ENCODE data around the gene ATAD1.
"Not testable (repeated sequence)": the region's sequence is repeated elsewhere in the genome, so short reads cannot be mapped to it uniquely, and the experiment has no call there.

Gene ATAD1, protein sequence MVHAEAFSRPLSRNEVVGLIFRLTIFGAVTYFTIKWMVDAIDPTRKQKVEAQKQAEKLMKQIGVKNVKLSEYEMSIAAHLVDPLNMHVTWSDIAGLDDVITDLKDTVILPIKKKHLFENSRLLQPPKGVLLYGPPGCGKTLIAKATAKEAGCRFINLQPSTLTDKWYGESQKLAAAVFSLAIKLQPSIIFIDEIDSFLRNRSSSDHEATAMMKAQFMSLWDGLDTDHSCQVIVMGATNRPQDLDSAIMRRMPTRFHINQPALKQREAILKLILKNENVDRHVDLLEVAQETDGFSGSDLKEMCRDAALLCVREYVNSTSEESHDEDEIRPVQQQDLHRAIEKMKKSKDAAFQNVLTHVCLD

GRCh38 chr10:87817609-87818504 is at the start of gene ATAD1:
Gene ATAD1 (minus strand): TSS chr10:87818226. CDS start chr10:87814599, 3,627 bp downstream.
- peak; percentile 94 for DNase-seq

- DNase-seq: peak; percentile 26
These were observed 49.4 kb upstream of the ATAD1 start for GRCh38 chr10:87867453-87867852.

DNA sequence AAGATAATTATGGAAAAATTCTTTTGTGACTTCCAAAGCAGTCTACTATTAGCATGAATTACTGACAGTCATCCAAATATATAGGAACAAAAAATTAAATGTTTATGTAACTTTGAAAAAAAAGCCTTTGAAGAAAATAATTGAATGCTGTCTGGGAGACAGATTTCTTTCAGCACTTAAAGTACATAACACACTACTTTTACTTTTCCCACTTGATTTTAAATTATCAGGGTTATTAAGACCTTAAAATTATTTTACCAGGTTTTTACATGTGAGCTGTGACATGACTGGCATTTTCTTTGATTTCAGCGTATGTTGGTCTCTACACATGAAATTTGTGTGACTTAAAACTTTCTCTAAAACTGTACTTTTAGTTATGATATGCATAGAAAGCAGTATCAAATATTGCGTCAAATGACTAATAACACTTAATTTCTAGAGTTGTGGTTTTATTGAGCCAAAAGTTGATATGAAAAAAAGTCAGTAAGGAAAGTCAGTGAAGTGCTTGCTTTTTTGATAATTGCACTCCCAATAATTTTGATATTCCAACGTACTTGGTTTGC is 48.5 kb upstream of the ATAD1 start:
- DNase-seq: peak; percentile 27

DNA sequence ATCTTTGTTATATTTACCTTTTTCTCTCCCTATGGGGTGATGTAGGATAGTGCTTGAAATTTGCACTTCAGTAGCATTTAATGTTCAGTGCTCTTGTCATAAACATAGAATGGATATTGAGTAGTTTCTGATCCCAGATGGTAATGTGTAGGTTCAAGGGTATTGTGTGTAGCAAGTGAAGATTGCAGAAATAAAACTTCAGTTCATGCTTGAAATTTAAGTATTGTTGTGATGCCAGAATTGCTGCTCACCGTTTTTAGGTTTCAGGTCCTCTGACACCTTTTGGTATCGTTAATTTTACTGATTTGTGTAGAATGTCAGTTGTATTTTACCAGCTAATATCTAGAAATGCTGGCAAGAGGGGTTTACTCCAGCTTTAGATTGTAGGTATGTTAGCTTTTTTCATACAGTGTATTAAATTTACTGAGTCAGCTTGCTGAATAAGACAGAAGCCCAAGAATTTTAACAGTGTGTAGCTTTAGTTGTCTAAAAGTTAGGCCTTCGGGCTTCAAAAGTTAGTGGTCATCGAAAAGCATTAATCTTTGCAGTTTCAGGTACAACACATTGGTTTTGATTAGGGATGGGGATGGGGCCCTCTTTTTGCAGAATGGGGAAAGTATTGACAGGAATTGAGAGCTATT is 47.3 kb upstream of the ATAD1 start:
- DNase-seq: peak; percentile 48

- DNase-seq: peak; percentile 80
These were observed 46.6 kb upstream of the ATAD1 start for GRCh38 chr10:87864496-87865059.

DNA sequence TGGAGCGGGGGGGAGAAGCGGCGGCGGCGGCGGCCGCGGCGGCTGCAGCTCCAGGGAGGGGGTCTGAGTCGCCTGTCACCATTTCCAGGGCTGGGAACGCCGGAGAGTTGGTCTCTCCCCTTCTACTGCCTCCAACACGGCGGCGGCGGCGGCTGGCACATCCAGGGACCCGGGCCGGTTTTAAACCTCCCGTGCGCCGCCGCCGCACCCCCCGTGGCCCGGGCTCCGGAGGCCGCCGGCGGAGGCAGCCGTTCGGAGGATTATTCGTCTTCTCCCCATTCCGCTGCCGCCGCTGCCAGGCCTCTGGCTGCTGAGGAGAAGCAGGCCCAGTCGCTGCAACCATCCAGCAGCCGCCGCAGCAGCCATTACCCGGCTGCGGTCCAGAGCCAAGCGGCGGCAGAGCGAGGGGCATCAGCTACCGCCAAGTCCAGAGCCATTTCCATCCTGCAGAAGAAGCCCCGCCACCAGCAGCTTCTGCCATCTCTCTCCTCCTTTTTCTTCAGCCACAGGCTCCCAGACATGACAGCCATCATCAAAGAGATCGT is 46.0 kb upstream of the ATAD1 start:
- DNase-seq: not testable (repeated sequence)

DNA sequence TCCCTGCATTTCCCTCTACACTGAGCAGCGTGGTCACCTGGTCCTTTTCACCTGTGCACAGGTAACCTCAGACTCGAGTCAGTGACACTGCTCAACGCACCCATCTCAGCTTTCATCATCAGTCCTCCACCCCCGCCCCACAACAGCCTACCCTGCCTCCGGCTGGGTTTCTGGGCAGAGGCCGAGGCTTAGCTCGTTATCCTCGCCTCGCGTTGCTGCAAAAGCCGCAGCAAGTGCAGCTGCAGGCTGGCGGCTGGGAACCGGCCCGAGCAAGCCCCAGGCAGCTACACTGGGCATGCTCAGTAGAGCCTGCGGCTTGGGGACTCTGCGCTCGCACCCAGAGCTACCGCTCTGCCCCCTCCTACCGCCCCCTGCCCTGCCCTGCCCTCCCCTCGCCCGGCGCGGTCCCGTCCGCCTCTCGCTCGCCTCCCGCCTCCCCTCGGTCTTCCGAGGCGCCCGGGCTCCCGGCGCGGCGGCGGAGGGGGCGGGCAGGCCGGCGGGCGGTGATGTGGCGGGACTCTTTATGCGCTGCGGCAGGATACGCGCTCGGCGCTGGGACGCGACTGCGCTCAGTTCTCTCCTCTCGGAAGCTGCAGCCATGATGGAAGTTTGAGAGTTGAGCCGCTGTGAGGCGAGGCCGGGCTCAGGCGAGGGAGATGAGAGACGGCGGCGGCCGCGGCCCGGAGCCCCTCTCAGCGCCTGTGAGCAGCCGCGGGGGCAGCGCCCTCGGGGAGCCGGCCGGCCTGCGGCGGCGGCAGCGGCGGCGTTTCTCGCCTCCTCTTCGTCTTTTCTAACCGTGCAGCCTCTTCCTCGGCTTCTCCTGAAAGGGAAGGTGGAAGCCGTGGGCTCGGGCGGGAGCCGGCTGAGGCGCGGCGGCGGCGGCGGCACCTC is 45.3 kb upstream of the ATAD1 start, which contains the start of the genes KLLN and PTEN:
TSS of gene KLLN (minus strand) at position 481 of the 891 bp plus-strand sequence. CDS start 1,046 bp downstream, outside the sequence.
TSS of gene PTEN (plus strand) at position 573 of the 891 bp plus-strand sequence. CDS start 845 bp downstream, outside the sequence.
- DNase-seq: peak; percentile 97

DNA sequence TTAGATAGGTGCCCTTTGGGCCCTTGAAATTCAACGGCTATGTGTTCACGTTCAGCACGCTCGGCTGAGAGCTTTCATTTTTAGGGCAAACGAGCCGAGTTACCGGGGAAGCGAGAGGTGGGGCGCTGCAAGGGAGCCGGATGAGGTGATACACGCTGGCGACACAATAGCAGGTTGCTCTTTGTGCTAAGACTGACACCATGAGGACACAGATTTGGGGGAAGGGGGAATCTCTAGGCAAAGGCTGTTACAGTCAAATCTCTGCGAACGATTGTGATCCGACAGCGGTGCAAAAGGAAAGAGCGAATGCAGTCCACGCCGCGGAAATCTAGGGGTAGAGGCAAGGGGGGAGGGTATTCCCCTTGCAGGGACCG is 44.6 kb upstream of the ATAD1 start:
- DNase-seq: no peak

DNA sequence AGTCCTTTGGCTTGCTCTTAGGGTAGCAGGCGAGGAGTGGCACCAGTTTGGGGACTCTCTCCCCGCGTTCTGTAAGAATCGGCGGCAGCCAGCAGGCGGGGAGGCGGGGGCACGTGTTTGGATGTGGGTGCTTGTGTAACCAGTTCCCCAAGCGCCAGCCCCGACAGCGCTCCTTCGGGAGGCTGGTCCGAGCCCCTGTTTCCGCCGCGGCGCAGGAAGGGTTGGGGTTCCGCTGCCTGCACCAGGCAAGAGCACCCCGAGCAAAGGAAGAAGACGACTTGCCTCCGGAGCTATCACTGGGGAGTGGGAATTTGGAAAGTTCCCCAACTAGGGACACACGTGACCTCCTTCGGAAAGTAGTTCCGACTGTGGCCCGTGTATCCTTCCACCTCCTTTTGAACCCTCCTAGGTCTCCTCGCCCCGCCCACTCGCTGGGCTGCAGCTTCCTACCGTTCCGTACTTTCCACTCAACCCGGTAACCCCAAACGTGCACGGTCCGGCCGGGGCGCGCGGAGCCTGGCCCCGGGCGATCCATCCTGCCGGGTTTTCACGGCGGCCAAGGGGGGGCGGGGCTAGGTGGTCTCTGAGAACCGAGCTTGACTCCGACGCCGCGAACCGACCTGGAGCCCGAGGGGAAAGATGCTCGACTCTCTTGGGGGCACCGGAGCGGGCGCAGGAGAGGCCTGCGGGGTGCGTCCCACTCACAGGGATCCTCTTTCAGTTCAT is 44.1 kb upstream of the ATAD1 start:
- peak; percentile 98 for DNase-seq

GRCh38 chr10:87861566-87861952 is 43.5 kb upstream of the ATAD1 start:
- DNase-seq: no peak

- DNase-seq: no peak
These were observed 42.9 kb upstream of the ATAD1 start for GRCh38 chr10:87860816-87861403.

GRCh38 chr10:87860156-87860795 is 42.2 kb upstream of the ATAD1 start:
- DNase-seq: peak; percentile 56

GRCh38 chr10:87855665-87856064 is 37.6 kb upstream of the ATAD1 start:
- not testable (repeated sequence) for DNase-seq

GRCh38 chr10:87855247-87855646 is 37.2 kb upstream of the ATAD1 start:
- DNase-seq: not testable (repeated sequence)

GRCh38 chr10:87852089-87852488 is 34.1 kb upstream of the ATAD1 start:
- no peak for DNase-seq

DNA sequence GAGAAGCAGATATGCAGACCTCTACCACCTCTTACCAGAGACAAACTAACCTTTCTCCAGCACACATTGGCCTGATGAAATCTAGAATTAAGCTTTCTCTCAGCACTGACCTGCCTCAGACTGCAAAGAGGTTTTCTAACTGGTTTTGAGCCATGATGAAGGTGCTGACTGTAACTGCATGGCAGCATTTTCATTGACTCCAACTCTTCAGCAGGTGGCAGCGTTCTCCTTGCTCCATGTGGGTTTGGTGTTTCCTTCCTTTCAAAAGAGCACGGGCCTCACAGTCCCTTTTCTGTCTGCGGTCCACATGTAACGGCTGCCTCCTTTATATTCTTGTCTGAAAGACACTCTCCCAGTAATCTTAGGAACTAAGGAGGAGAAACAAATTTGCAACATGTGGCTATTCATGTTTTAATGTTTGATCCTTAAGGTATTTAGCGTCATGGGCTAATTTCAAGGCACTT is 32.7 kb upstream of the ATAD1 start:
- peak; percentile 74 for DNase-seq

DNA sequence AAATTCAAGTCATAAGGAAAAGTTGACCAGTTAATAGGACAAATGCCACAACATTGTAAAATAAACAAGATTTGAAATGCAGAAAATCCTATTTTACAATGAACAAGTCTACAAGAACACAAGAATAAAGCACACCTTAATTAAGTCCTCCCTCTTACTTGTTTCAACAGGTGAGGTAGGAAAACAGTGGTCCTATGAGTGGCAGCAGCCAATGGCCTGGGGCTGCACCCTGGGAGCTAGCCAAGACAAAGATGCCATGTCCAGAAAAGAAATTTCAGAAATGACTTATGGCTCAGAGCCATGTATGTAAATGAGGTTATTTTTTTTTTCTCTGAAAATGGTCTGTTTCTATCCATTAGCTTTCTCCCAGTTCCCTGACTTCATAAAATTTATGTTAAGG is 31.0 kb upstream of the ATAD1 start:
- no peak for DNase-seq

- DNase-seq: no peak
These were observed 29.5 kb upstream of the ATAD1 start for GRCh38 chr10:87847550-87847949.

DNA sequence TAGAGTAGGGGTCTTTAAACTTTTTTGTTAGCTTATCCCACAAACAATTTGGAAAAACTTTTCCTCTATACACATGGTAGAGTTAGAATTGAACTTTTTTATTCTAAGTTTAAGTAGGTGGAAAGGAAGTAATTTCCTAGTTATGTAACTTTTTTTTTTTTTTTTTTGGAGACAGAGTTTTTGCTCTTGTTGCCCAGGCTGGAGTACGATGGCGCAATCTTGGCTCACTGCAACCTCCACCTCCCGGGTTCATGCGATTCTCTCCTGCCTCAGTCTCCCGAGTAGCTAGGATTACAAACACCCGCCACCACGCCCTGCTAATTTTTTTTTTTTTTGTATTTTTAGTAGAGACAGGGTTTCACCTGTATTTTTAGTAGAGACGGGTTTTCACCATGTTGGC is 28.7 kb upstream of the ATAD1 start:
- not testable (repeated sequence) for DNase-seq

Measured in eye (tissue), 1 donor.